Suprapubic skin (tissue), 4 donors: ENCODE data around the gene CCDC40.

Experiments
- CTCF ChIP-seq, 2 donors: fragments of 200-600 bp in 1 of 2; fragments of 450-650 bp in 1 of 2; sonication (generic) in 1 of 2; IDR thresholded peaks; one replicate each; pipeline ENCODE4 v1.5.1; 2016 to 2019; ENCODE audit warnings: antibody characterized with exemption in 2 of 2, mild to moderate bottlenecking in 1 of 2, moderate library complexity in 1 of 2
- POLR2A ChIP-seq, 2 donors: fragments of 450-650 bp; IDR thresholded peaks; one replicate each; pipeline ENCODE4 v1.6.1; 2017; ENCODE audit warnings: antibody characterized with exemption in 2 of 2, mild to moderate bottlenecking in 2 of 2, moderate library complexity in 2 of 2
- POLR2AphosphoS5 ChIP-seq, 3 donors: sonication (generic); formaldehyde crosslinking; IDR thresholded peaks; one replicate each; pipeline ENCODE4 v1.6.1; 2017; ENCODE audit warnings: antibody characterized with exemption in 3 of 3

- TF ChIP-seq CTCF (IDR thresholded peaks at IDR 0.05) (no peak), POLR2A (IDR thresholded peaks at IDR 0.05) (no peak), POLR2AphosphoS5 (IDR thresholded peaks at IDR 0.05) (no peak)
These were observed 60.1 kb downstream of the CCDC40 start for GRCh38 chr17:80096561-80097021.
